Neuronal stem cell (in vitro differentiated cells): ENCODE results near the gene OR2L13.
"Not testable (repeated sequence)": the region's sequence is repeated elsewhere in the genome, so short reads cannot be mapped to it uniquely, and the experiment has no call there.

ENCODE experiments used
- DNase-seq: peaks from one replicate; pipeline ENCODE4 v3.0.0-alpha.2; 2013; ENCODE audit warnings: low spot score
- H2AFZ ChIP-seq: one replicate; pipeline ENCODE4 v1.6.1; 2013; ENCODE audit warnings: mild to moderate bottlenecking, low read length, inconsistent platforms
- H2AK5ac ChIP-seq: 2 replicates; pipeline ENCODE4 v1.6.1; 2013; ENCODE audit warnings: low read depth, mild to moderate bottlenecking, inconsistent platforms, low read length, moderate library complexity, mixed read lengths
- H2BK120ac ChIP-seq: 2 replicates; pipeline ENCODE4 v1.6.1; 2013; ENCODE audit warnings: low read depth, mild to moderate bottlenecking, inconsistent platforms, low read length, moderate library complexity, mixed read lengths
- H2BK12ac ChIP-seq: one replicate; pipeline ENCODE4 v1.6.1; 2013; ENCODE audit warnings: low read length, inconsistent platforms
- H2BK15ac ChIP-seq: 2 replicates; pipeline ENCODE4 v1.6.1; 2013; ENCODE audit warnings: mild to moderate bottlenecking, low read length, inconsistent platforms, mixed read lengths
- H2BK5ac ChIP-seq: one replicate; pipeline ENCODE4 v1.6.1; 2013; ENCODE audit warnings: inconsistent platforms, mild to moderate bottlenecking, low read length, moderate library complexity
- H3K14ac ChIP-seq: one replicate; pipeline ENCODE4 v1.6.1; 2013; ENCODE audit warnings: low read length, inconsistent platforms
- H3K18ac ChIP-seq: 2 replicates; pipeline ENCODE4 v1.6.1; 2013; ENCODE audit warnings: low read length, inconsistent platforms
- H3K23ac ChIP-seq: 2 replicates; pipeline ENCODE4 v1.6.1; 2013; ENCODE audit warnings: low read depth, mild to moderate bottlenecking, mixed read lengths, low read length, inconsistent platforms; ENCODE audit not compliant: poor library complexity
- H3K27ac ChIP-seq: replicated peaks from 3 replicates; pipeline ENCODE4 v1.5.1; 2013; ENCODE audit warnings: low read length, inconsistent platforms
- H3K27me3 ChIP-seq, 3 experiments: 2 replicates each; pipeline ENCODE4 v1.6.1; 2013; ENCODE audit warnings: low read length in 3 of 3, mild to moderate bottlenecking in 2 of 3, inconsistent platforms in 1 of 3, low read depth in 1 of 3, mixed read lengths in 1 of 3, moderate library complexity in 1 of 3; ENCODE audit not compliant: control insufficient read depth in 3 of 3, insufficient read depth in 3 of 3
- H3K36me3 ChIP-seq, 2 donors: replicated peaks in 1 of 2; 2 replicates each; pipeline ENCODE4 v1.6.1; 2013; ENCODE audit warnings: low read length in 2 of 2; ENCODE audit not compliant: control insufficient read depth in 2 of 2, insufficient read depth in 2 of 2
- H3K4ac ChIP-seq: 2 replicates; pipeline ENCODE4 v1.6.1; 2013; ENCODE audit warnings: inconsistent platforms, mild to moderate bottlenecking, low read length, moderate library complexity
- H3K4me1 ChIP-seq, 2 donors: 1 replicate in 1 of 2; 2 replicates in 1 of 2; pipeline ENCODE4 v1.6.1; 2013; ENCODE audit warnings: low read length in 2 of 2, low read depth in 1 of 2; ENCODE audit not compliant: control insufficient read depth in 2 of 2, insufficient read depth in 1 of 2
- H3K4me2 ChIP-seq: one replicate; pipeline ENCODE4 v1.6.1; 2013; ENCODE audit warnings: mild to moderate bottlenecking, low read length, inconsistent platforms; ENCODE audit not compliant: insufficient read depth, poor library complexity, severe bottlenecking
- H3K4me3 ChIP-seq, 2 donors: 2 replicates each; pipeline ENCODE4 v1.5.1; 2013; ENCODE audit warnings: low read length in 2 of 2, mild to moderate bottlenecking in 2 of 2, inconsistent platforms in 1 of 2, moderate library complexity in 1 of 2
- H3K79me1 ChIP-seq: one replicate; pipeline ENCODE4 v1.6.1; 2013; ENCODE audit warnings: low read depth, mild to moderate bottlenecking, inconsistent platforms, low read length, moderate library complexity
- H3K9ac ChIP-seq: one replicate; pipeline ENCODE4 v1.6.1; 2013; ENCODE audit warnings: mild to moderate bottlenecking, low read depth, low read length, inconsistent platforms; ENCODE audit not compliant: poor library complexity
- H3K9me3 ChIP-seq, 2 donors: replicated peaks in 1 of 2; 2 replicates each; pipeline versions ENCODE3 to v1.6.1; 2013; ENCODE audit warnings: low read length in 2 of 2, mild to moderate bottlenecking in 2 of 2, inconsistent platforms in 1 of 2, low read depth in 1 of 2, mixed read lengths in 1 of 2, moderate library complexity in 1 of 2; ENCODE audit not compliant: control insufficient read depth in 2 of 2, insufficient read depth in 1 of 2
- H4K8ac ChIP-seq: one replicate; pipeline ENCODE4 v1.6.1; 2013; ENCODE audit warnings: low read depth, mild to moderate bottlenecking, inconsistent platforms, low read length, moderate library complexity
- H4K91ac ChIP-seq: one replicate; pipeline ENCODE4 v1.6.1; 2013; ENCODE audit warnings: low read length, low read depth, mild to moderate bottlenecking, inconsistent platforms; ENCODE audit not compliant: poor library complexity
- WGBS, 2 donors: extraction: QIAGEN DNeasy Blood & Tissue Kit; methylation state at CpG; one replicate each; pipeline ENCODE4 v1.1.7; 2013; ENCODE audit warnings: missing lambda C conversion rate in 2 of 2, mixed read lengths in 1 of 2; ENCODE audit not compliant: insufficient read length in 2 of 2, insufficient replicate concordance in 1 of 2; ENCODE audit errors: extremely low coverage in 2 of 2; 5-methylcytosine and 5-hydroxymethylcytosine counted together

The OR2L13 gene

GRCh38 chr1:248083864-248084263 lies 11.1 kb upstream of the OR2L13 start:
- no CpG with 5 or more reads among the region's 17 CpGs for WGBS, 2 donors

GRCh38 chr1:248098529-248098928 lies 3.5 kb downstream of the OR2L13 start:
- Histone ChIP-seq H3K4me3 (no peak overlapping the region), H3K27ac (no peak overlapping the region), H3K23ac (no peak overlapping the region), H2BK5ac (no peak overlapping the region), H2AK5ac (no peak overlapping the region), H3K4ac (no peak overlapping the region), H2BK12ac (no peak overlapping the region), H2BK15ac (no peak overlapping the region), H3K27me3 (no peaks in the 10 kb centered on the region), H3K9me3 (peaks cover 0 to 13% of the 10 kb centered on the region in 2 donors), H3K79me1 (no peaks in the 10 kb centered on the region), H3K14ac (no peak overlapping the region), H2BK120ac (no peak overlapping the region), H3K9ac (no peak overlapping the region), H3K36me3 (no peaks in the 10 kb centered on the region), H2AFZ (no peak overlapping the region), H3K4me1 (no peaks in the 10 kb centered on the region), H3K4me2 (no peak overlapping the region), H4K91ac (no peak overlapping the region), H3K18ac (no peak overlapping the region), H4K8ac (no peak overlapping the region)
- DNase-seq = no peak
- no CpG with 5 or more reads among the region's 1 CpG for WGBS, 2 donors

More at GRCh38 chr1:248083864-248084263, 11.1 kb upstream of the OR2L13 start:
- not testable (repeated sequence) for H2BK5ac ChIP-seq, H4K91ac ChIP-seq, H3K27me3 ChIP-seq, H3K36me3 ChIP-seq, H2AK5ac ChIP-seq, H3K23ac ChIP-seq, H2BK12ac ChIP-seq, H2BK120ac ChIP-seq, H3K79me1 ChIP-seq, H3K27ac ChIP-seq, H3K4me3 ChIP-seq, H3K9me3 ChIP-seq, DNase-seq, H3K4ac ChIP-seq, H4K8ac ChIP-seq, H3K18ac ChIP-seq, H2BK15ac ChIP-seq, H2AFZ ChIP-seq, H3K14ac ChIP-seq, H3K4me2 ChIP-seq, H3K9ac ChIP-seq, H3K4me1 ChIP-seq

- Histone ChIP-seq H3K4me2 (no peak overlapping the region), H2AK5ac (no peak overlapping the region), H3K79me1 (no peaks in the 10 kb centered on the region), H3K27ac (no peak overlapping the region), H3K9me3 (peaks cover 0 to 13% of the 10 kb centered on the region in 2 donors), H2BK15ac (no peak overlapping the region), H3K14ac (no peak overlapping the region), H3K4me1 (no peaks in the 10 kb centered on the region), H3K9ac (no peak overlapping the region), H3K27me3 (no peaks in the 10 kb centered on the region), H3K4ac (no peak overlapping the region), H2BK120ac (no peak overlapping the region), H3K36me3 (no peaks in the 10 kb centered on the region), H3K18ac (no peak overlapping the region), H2BK12ac (no peak overlapping the region), H2AFZ (no peak overlapping the region), H2BK5ac (no peak overlapping the region), H3K23ac (no peak overlapping the region), H4K8ac (no peak overlapping the region), H4K91ac (no peak overlapping the region), H3K4me3 (no peak overlapping the region)
- no peak for DNase-seq
These were observed 7.9 kb downstream of the OR2L13 start for GRCh38 chr1:248102847-248103246.

- Histone ChIP-seq H4K91ac (no peak overlapping the region), H3K18ac (no peak overlapping the region), H3K4me3 (no peak overlapping the region), H2BK5ac (no peak overlapping the region), H3K36me3 (no peaks in the 10 kb centered on the region), H3K23ac (no peak overlapping the region), H3K4ac (no peak overlapping the region), H3K27ac (no peak overlapping the region), H2BK12ac (no peak overlapping the region), H2AFZ (no peak overlapping the region), H3K79me1 (no peaks in the 10 kb centered on the region), H3K4me2 (no peak overlapping the region), H3K9ac (no peak overlapping the region), H2BK15ac (no peak overlapping the region), H3K14ac (no peak overlapping the region), H3K4me1 (no peaks in the 10 kb centered on the region), H3K9me3 (peaks cover 2 to 22% of the 10 kb centered on the region in 2 donors), H2BK120ac (no peak overlapping the region), H2AK5ac (no peak overlapping the region), H3K27me3 (no peaks in the 10 kb centered on the region), H4K8ac (no peak overlapping the region)
- DNase-seq = no peak
- no CpG with 5 or more reads among the region's 5 CpGs for WGBS, 2 donors
These were observed 16.2 kb downstream of the OR2L13 start for GRCh38 chr1:248111157-248111556.
